ENCODE results near the gene WDFY4. TPM values are rescaled to one million over a fixed set of nuclear protein-coding genes. Genes with fewer than 3 reads are reported as not detected.
A peak's percentile ranks its signal among the peaks of the same experiment; 100 is the strongest.
"Not testable (repeated sequence)": the region's sequence is repeated elsewhere in the genome, so short reads cannot be mapped to it uniquely, and the experiment has no call there.

WDFY4 gene
- total and polyA plus RNA-seq, 5 experiments from 2014 or later, result 0.04 to 8.5 (median 4.3) TPM; not detected in 1

- H3K27me3 Mint-ChIP-seq, result peaks cover 9 to 19% (median 12%) of the 10 kb centered on the region in 5 donors
- ATAC-seq, H3K4me1 Mint-ChIP-seq, DNase-seq, H3K27ac Mint-ChIP-seq, H3K9me3 Mint-ChIP-seq, POLR2A ChIA-PET, H3K36me3 Mint-ChIP-seq, H3K4me3 Mint-ChIP-seq: not testable (repeated sequence)
These were observed 37.6 kb upstream of the WDFY4 start for GRCh38 chr10:48647073-48647472.

GRCh38 chr10:48648172-48648942 is 36.3 kb upstream of the WDFY4 start:
- peaks cover 8 to 19% (median 16%) of the 10 kb centered on the region in 5 donors for H3K27me3 Mint-ChIP-seq
- DNase-seq, result no peak
- H3K4me1 Mint-ChIP-seq, result peaks cover 0 to 10% (median 0%) of the 10 kb centered on the region in 4 donors
- H3K4me3 Mint-ChIP-seq, result no peak overlapping the region
- H3K36me3 Mint-ChIP-seq, result no peaks in the 10 kb centered on the region
- H3K9me3 Mint-ChIP-seq, result peaks cover 0 to 2% (median 0%) of the 10 kb centered on the region in 9 donors
- H3K27ac Mint-ChIP-seq, result no peak overlapping the region
- ATAC-seq, result no peak
- POLR2A ChIA-PET, result no interaction called here

GRCh38 chr10:48649349-48649944 is 35.2 kb upstream of the WDFY4 start:
- no peak overlapping the region for H3K4me3 Mint-ChIP-seq
- no peaks in the 10 kb centered on the region for H3K36me3 Mint-ChIP-seq
- POLR2A ChIA-PET, result no interaction called here
- H3K27me3 Mint-ChIP-seq, result peaks cover 8 to 28% (median 18%) of the 10 kb centered on the region in 5 donors
- peaks cover 0 to 10% (median 0%) of the 10 kb centered on the region in 4 donors for H3K4me1 Mint-ChIP-seq
- no peak overlapping the region for H3K27ac Mint-ChIP-seq
- ATAC-seq (no peak), DNase-seq (no peak)
- peaks cover 0 to 2% (median 0%) of the 10 kb centered on the region in 9 donors for H3K9me3 Mint-ChIP-seq

GRCh38 chr10:48651293-48651692 is 33.4 kb upstream of the WDFY4 start:
- POLR2A ChIA-PET, result no interaction called here
- Mint-ChIP-seq H3K9me3 (peaks cover 0 to 2% (median 0%) of the 10 kb centered on the region in 9 donors), H3K4me1 (peaks cover 2 to 10% (median 2%) of the 10 kb centered on the region in 4 donors), H3K36me3 (no peaks in the 10 kb centered on the region), H3K27me3 (peaks cover 11 to 36% (median 30%) of the 10 kb centered on the region in 5 donors), H3K4me3 (no peak overlapping the region), H3K27ac (no peak overlapping the region)
- DNase-seq (no peak), ATAC-seq (no peak)

- Mint-ChIP-seq H3K4me1 (peaks cover 6 to 14% (median 7%) of the 10 kb centered on the region in 4 donors), H3K27me3 (peaks cover 13 to 36% (median 33%) of the 10 kb centered on the region in 5 donors)
These were observed 32.8 kb upstream of the WDFY4 start for GRCh38 chr10:48651839-48652238.

GRCh38 chr10:48652344-48652743 is 32.3 kb upstream of the WDFY4 start:
- H3K27ac Mint-ChIP-seq, result peak overlapping the region in 1 of 10 donors; percentile 22
- H3K36me3 Mint-ChIP-seq, result no peaks in the 10 kb centered on the region
- H3K4me3 Mint-ChIP-seq, result no peak overlapping the region
- peaks cover 6 to 14% (median 7%) of the 10 kb centered on the region in 4 donors for H3K4me1 Mint-ChIP-seq
- peaks cover 0 to 2% (median 0%) of the 10 kb centered on the region in 9 donors for H3K9me3 Mint-ChIP-seq
- H3K27me3 Mint-ChIP-seq, result peaks cover 13 to 36% (median 33%) of the 10 kb centered on the region in 5 donors
- POLR2A ChIA-PET, result no interaction called here
- DNase-seq (no peak), ATAC-seq (no peak)

More at GRCh38 chr10:48651839-48652238, 32.8 kb upstream of the WDFY4 start:
- Mint-ChIP-seq H3K9me3 (peaks cover 0 to 2% (median 0%) of the 10 kb centered on the region in 9 donors), H3K4me3 (no peak overlapping the region), H3K36me3 (no peaks in the 10 kb centered on the region), H3K27ac (no peak overlapping the region)
- POLR2A ChIA-PET, result no interaction called here
- DNase-seq (no peak), ATAC-seq (no peak)

GRCh38 chr10:48653347-48653746 is 31.3 kb upstream of the WDFY4 start:
- POLR2A ChIA-PET, result no interaction called here
- H3K27ac Mint-ChIP-seq, result no peak overlapping the region
- peaks cover 0 to 2% (median 0%) of the 10 kb centered on the region in 9 donors for H3K9me3 Mint-ChIP-seq
- H3K36me3 Mint-ChIP-seq, result no peaks in the 10 kb centered on the region
- H3K4me1 Mint-ChIP-seq, result peaks cover 8 to 18% (median 9%) of the 10 kb centered on the region in 4 donors
- peak overlapping the region in 1 of 10 donors; percentile 41 for H3K4me3 Mint-ChIP-seq
- DNase-seq (no peak), ATAC-seq (no peak)
- H3K27me3 Mint-ChIP-seq, result peaks cover 13 to 42% (median 35%) of the 10 kb centered on the region in 5 donors

- H3K9me3 Mint-ChIP-seq, result peaks cover 0 to 2% (median 0%) of the 10 kb centered on the region in 9 donors
These were observed 30.6 kb upstream of the WDFY4 start for GRCh38 chr10:48653944-48654698.

GRCh38 chr10:48655411-48656240 is 29.0 kb upstream of the WDFY4 start:
- no peaks in the 10 kb centered on the region for H3K36me3 Mint-ChIP-seq
- ATAC-seq (peak in 1 of 2 donors; percentile 5), DNase-seq (peak in 2 of 10 donors; percentile 8 to 13)
- H3K4me1 Mint-ChIP-seq, result peaks cover 8 to 25% (median 11%) of the 10 kb centered on the region in 4 donors
- peak overlapping the region in 8 of 10 donors; percentile 24 to 75 (median 40) for H3K4me3 Mint-ChIP-seq
- peaks cover 0 to 2% (median 0%) of the 10 kb centered on the region in 9 donors for H3K9me3 Mint-ChIP-seq
- H3K27ac Mint-ChIP-seq, result no peak overlapping the region
- peaks cover 14 to 50% (median 38%) of the 10 kb centered on the region in 5 donors for H3K27me3 Mint-ChIP-seq
- POLR2A ChIA-PET, result interaction anchor here (0.6 kb wide), 1 partner anchor 145 kb away, joined by 3 read pairs; no protein-coding TSS in a partner anchor

More at GRCh38 chr10:48653944-48654698, 30.6 kb upstream of the WDFY4 start:
- POLR2A ChIA-PET, result no interaction called here
- Mint-ChIP-seq H3K27ac (peak overlapping the region in 1 of 10 donors; percentile 41), H3K4me1 (peaks cover 8 to 20% (median 11%) of the 10 kb centered on the region in 4 donors), H3K27me3 (peaks cover 14 to 50% (median 40%) of the 10 kb centered on the region in 5 donors), H3K36me3 (no peaks in the 10 kb centered on the region), H3K4me3 (peak overlapping the region in 4 of 10 donors; percentile 7 to 35 (median 20))
- ATAC-seq, result no peak
- DNase-seq, result no peak

- peak; percentile 90 to 96 for ATAC-seq
- peak overlapping the region; percentile 63 to 88 (median 84) for H3K4me3 Mint-ChIP-seq
- peaks cover 0 to under 1% (median 0%) of the 10 kb centered on the region in 9 donors for H3K9me3 Mint-ChIP-seq
- H3K36me3 Mint-ChIP-seq, result no peaks in the 10 kb centered on the region
- POLR2A ChIA-PET, result interaction anchor here (0.6 to 0.9 kb wide), 2 partner anchors 28 to 144 kb away, joined by 3 to 4 read pairs; partner anchors contain the start of gene WDFY4
- H3K27ac Mint-ChIP-seq, result peak overlapping the region in 2 of 10 donors; percentile 32 to 53
- H3K27me3 Mint-ChIP-seq, result peaks cover 9 to 43% (median 34%) of the 10 kb centered on the region in 5 donors
- peak; percentile 61 to 86 (median 80) for DNase-seq
- H3K4me1 Mint-ChIP-seq, result peaks cover 8 to 25% (median 11%) of the 10 kb centered on the region in 4 donors
These were observed 28.3 kb upstream of the WDFY4 start for GRCh38 chr10:48656241-48656913.

GRCh38 chr10:48656914-48657305 is 27.8 kb upstream of the WDFY4 start:
- ATAC-seq (no peak), DNase-seq (no peak)
- Mint-ChIP-seq H3K9me3 (no peaks in the 10 kb centered on the region), H3K4me3 (peak overlapping the region in 4 of 10 donors; percentile 75 to 85 (median 83)), H3K4me1 (peaks cover 8 to 22% (median 11%) of the 10 kb centered on the region in 4 donors), H3K27me3 (peaks cover 7 to 38% (median 29%) of the 10 kb centered on the region in 5 donors), H3K36me3 (no peaks in the 10 kb centered on the region), H3K27ac (no peak overlapping the region)
- POLR2A ChIA-PET, result interaction anchor here (0.9 kb wide), 1 partner anchor 28 kb away, joined by 4 read pairs; the partner anchor contains the start of gene WDFY4

All from naive thymus-derived CD8-positive, alpha-beta T cell (primary cell).